T-helper 2 cell treated with Interferon-gamma antibody and Interleukin-4, amounts not matched to agents 100 ng/mL and 5 ng/mL, for 36 hours (primary cell): ENCODE measurements around the gene CYP4X1. TPM values are rescaled to one million over a fixed set of nuclear protein-coding genes. Genes with fewer than 3 reads are reported as not detected.
"Not testable (repeated sequence)": the region's sequence is repeated elsewhere in the genome, so short reads cannot be mapped to it uniquely, and the experiment has no call there.

Source experiments
- intact Hi-C: fragments of 100-400 bp; cut with micrococcal nuclease; formaldehyde crosslinking; loops from one replicate; pipeline ENCODE4 v1.15.1; 2023
- total RNA-seq: library from RNA; stranded (reverse); gene quantifications from 2 replicates; pipeline ENCODE4 v1.2.3, GENCODE V29; 2022

Gene CYP4X1
- total RNA-seq, 1 donor from 2014 or later = not detected

GRCh38 chr1:47069509-47069908 lies 46.0 kb downstream of the CYP4X1 start:
- intact Hi-C loops = not testable (repeated sequence)

GRCh38 chr1:47089356-47089755 lies 65.9 kb downstream of the CYP4X1 start:
- intact Hi-C loops = not testable (repeated sequence)

GRCh38 chr1:47091476-47091875 lies 68.0 kb downstream of the CYP4X1 start:
- intact Hi-C loops = not testable (repeated sequence)

Other genes with a start within 250 kb of the CYP4X1 start
- not detected in 2 replicates for gene CYP4B1, start 224.6 kb upstream of the CYP4X1 start, total RNA-seq
- gene CYP4A11, start 82.2 kb upstream of the CYP4X1 start, total RNA-seq = not detected in 2 replicates
- gene CYP4Z1, start 43.6 kb downstream of the CYP4X1 start, total RNA-seq = not detected in 2 replicates
- gene CYP4A22, start 113.8 kb downstream of the CYP4X1 start, total RNA-seq = not detected in 2 replicates
- not detected in 2 replicates for gene PDZK1IP1, start 166.4 kb downstream of the CYP4X1 start, total RNA-seq
- gene TAL1, start 208.6 kb downstream of the CYP4X1 start, total RNA-seq = not detected in 2 replicates